HL-60/S4 treated with phorbol 12-myristate 13-acetate at 8.2 ng/mL for 4 days and 3 days (cell line): ENCODE data around the gene KCTD7.
"Not testable (repeated sequence)": the region's sequence is repeated elsewhere in the genome, so short reads cannot be mapped to it uniquely, and the experiment has no call there.

Source experiments
- in situ Hi-C: fragments of 300-500 bp; cut with MboI; formaldehyde crosslinking; loops from 2 replicates; pipeline ENCODE4 v1.15.0; 2022; ENCODE audit warnings: low sequenced_read_pairs

The KCTD7 gene

DNA sequence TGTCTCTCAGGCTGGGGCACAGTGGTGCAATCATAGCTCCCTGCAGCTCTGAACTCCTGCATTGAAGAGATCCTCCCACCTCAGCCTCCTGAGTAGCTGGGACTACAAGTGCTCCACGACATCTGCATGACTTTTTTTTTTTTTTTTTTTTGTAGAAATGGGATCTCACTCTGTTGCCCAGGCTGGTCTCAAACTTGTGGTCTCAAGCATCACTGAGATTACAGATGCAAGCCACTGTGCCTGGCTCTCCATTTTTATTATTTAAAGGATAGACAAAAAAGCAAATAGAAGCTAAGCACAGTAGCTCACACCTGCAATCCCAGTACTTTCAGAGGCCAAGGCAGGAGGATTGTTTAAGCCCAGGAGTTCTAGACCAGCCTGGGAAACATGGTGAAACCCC is 13.0 kb upstream of the KCTD7 start:
- in situ Hi-C loops: no loop called here

DNA sequence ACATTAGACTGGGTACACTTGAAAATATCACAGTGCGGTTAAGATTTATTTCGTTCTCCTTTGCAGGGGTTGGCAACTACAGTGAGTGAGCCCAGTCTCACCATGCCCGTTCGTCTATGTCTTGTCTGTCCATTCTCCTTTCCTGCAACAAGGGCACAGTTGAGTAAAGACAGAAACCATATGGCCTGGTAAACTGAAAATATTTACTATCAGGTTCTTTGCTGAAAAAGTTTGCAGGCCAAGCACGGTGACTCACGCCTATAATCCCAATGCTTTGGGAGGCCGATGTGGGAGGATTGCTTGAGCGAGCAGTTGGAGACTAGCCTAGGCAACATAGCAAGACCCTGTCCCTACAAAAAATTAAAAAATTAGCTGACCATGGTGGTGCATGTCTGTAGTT is 11.4 kb upstream of the KCTD7 start:
- in situ Hi-C loops: no loop called here

DNA sequence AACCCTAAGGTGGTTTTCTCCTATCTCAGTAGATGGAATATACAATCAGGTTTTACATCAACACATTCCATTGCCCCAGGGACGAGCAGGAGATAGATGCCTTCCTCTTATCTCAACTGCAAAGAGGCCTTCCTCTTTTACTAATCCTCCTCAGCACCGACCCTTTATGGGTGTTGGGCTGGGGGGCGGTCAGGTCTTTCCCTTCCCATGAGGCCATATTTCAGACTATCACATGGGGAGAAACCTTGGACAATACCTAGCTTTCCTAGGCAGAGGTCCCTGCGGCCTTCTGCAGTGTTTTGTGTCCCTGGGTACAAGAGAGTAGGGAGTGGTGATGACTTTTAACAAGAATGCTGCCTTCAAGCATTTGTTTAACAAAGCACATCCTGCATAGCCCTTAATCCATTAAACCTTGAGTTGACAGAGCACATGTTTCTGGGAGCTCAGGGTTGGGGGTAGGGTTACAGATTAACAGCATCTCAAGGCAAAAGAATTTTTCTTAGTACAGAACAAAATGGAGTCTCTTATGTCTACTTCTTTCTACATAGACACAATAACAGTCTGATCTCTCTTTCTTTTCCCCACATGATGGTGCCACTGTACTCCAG is 9.2 kb upstream of the KCTD7 start:
- in situ Hi-C loops: not testable (repeated sequence)

DNA sequence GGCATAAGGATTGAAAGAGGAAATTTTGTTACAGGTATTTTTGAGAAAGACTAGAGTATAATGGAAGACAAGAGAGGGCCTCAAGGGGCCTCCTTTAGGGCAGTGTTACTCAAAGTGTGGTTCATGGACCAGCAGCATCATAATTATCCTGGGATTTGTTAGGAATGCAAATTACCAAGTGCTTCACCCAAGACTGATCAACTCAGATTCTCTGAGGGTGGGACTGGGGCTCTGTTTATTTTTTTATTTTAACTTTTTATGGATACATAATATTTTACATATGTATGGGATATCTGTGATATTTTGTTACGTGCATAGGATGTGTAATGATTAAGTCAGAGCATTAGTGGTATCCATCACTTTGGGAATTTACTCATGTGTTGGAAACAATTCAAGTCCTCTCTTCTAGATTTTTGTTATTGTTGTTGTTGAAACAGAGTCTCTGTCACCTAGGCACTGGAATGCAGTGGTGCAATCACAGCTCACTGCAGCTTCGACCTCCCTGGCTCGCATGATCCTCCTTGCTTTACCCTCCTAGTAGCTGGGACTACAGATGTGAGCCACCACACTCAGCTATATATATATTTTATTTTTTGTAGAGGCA is 2.2 kb upstream of the KCTD7 start:
- in situ Hi-C loops: no loop called here

DNA sequence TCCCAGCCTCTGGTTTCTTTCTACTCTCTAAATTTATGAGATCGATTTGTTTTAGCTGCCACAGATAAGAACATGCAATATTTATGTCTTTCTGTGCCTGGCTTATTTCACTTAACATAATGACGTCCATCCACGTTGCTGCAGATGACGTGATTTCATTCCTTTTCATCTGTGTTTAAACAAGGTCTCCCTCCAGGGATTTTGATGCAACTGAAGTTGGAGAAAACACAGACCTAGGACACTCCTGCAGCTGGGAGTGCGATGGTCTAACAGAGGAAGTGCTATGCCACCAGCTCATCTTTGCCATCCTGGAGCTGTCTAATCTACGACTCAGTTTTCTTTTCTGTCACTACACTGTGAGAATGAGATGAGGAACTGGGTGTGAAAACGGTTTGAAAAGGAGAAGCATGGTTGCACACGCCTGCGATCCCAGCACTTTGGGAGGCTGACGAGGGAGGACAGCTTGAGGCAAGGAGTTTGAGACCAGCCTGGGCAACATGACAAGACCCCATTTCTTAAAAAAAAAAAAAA is 1.5 kb upstream of the KCTD7 start:
- in situ Hi-C loops: no loop called here

DNA sequence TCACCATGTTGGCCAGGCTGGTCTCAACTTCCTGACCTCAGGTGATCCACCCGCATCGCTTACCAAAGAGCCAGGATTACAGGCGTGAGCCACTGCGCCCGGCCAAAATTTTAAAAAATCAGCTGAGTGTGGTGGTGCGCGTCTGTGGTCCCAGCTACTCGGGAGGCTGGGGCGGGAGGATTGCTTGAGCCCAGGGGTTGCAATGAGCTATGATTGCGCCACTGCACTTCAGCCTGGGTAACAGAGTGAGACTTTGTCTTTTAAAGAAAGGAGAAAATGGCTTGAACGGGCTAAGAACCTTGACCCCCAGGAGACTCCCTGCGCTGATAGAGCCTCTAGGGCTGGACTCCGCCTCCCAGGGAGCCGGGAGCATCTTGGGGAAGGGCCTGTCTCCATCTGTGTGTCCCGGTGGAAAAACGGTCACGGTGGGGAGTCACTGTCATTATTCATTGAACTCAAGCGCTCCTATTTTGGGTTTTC is 760 bp upstream of the KCTD7 start:
- in situ Hi-C loops: no loop called here

DNA sequence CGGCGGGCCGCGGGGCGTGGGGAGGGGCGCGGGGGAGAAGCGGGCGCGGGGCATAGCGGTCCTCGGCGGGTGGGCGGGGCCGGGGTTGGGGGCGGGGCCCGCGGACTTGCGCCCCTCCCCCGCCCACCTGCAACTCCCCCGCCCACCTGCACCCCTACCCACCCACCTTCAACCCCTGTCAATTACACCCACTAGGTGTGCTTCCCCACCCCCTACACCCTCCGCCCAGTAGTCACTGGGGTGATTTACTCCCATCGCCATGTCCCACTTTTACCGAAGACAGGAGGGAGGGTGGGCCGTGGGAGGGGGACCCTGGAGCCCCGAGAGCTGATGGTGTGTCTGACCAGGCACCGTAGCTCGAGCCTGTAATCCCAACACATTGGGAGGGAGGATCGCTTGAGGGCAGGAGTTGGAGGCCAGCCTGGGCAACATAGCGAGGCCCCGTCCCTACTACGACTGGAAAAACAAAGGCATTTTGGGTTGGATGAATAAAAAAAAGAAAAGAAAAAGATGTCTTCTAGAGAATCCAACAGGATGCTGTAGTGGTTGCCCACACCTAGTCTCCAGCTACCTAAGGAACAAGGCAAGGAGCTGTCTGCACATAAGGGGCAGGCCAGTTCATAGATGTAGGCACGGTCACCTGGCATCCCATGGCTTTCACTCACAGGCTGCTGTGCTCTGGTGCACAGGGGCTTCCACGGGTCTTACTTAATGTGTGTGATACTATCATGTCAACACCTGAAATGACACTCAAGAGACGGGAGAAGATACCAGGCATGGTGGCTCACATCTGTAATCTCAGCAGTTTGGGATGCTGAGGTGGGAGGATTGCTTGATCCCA is 761 bp downstream of the KCTD7 start:
- in situ Hi-C loops: no loop called here

DNA sequence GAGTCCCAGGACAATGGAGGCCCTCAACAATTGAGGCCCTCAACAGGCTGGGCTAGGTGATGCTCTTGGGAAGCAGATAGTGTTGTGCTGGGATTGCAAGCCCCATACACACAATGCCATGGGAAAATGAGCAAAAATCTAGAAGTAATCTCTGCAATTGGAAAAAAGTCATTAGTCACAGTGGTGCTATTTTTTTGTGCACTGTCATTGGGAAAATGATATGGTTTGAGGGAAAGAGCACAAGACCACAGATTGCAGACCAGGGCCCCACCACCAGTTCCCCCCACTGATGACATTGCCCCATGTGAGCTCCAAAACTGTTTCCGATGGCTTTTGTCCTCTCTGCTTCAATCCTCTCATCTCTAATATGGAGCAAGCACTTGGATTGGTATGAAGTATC is 1.9 kb downstream of the KCTD7 start:
- in situ Hi-C loops: no loop called here

DNA sequence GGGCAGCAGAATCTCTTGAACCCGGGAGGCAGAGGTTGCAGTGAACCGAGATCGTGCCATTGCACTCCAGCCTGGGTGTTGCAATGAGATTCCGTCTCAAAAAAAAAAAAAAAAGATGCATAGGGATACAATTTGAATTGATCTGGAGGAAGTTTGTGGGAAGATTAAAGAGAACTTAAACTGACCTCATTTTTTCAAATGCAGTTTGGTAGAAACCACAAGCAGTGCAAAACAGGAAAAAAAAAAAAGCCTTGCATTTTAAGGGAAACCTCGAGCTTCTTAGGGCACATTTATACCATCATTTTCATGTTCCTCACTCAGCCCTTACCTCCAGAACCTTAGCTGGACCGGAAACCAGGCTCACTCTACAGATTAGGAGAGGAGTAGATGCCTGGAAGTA is 2.8 kb downstream of the KCTD7 start:
- in situ Hi-C loops: no loop called here

DNA sequence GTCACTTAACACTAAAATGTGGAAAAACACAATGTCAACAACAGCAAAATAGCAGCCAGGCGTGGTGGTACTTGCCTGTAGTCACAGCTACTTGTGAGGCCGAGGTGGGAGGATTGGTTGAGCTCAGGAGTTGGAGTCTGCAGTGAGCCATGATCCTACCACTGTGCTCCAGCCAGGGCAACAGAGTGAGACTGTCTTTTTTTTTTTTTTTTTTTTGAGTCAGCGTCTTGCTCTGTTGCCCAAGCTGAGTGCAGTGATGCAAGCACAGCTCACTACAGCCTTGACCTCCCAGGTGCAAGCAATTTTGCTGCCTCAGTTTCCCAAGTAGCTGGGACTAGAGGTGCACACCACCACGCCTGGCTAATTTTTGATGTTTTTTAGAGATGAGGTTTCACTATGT is 6.1 kb downstream of the KCTD7 start:
- in situ Hi-C loops: no loop called here

DNA sequence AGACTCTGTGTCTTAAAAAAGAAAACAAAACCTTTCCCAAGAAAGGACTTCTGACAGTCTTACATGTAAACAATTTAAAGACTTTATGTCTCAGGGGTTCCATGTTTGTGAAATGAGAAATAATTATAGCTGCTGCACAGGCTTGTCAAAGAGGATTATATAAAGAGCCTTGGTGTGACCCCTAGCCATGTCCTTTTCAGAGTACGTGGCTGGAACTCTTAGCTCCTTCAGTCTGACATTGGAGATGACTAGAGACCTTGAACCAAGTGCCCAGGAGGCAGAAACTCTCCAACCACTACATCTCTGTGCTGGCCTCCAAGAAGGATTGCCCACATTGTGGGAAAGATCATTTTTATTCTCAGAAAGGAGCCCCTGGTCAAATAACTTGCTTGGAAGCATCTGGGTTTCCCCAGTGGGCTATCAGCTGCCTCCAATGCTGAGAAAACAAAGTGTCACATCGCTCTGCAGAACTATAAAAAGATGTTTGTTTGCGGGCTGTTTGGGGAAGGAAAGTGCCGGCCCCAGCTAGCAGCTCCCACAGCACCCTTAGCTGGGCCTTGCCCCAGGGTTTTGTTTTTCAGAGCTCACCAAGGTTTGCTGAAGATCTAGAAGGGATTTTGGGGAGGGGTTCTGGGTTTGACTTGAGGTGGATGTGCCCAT is 6.8 kb downstream of the KCTD7 start:
- in situ Hi-C loops: not testable (repeated sequence)

DNA sequence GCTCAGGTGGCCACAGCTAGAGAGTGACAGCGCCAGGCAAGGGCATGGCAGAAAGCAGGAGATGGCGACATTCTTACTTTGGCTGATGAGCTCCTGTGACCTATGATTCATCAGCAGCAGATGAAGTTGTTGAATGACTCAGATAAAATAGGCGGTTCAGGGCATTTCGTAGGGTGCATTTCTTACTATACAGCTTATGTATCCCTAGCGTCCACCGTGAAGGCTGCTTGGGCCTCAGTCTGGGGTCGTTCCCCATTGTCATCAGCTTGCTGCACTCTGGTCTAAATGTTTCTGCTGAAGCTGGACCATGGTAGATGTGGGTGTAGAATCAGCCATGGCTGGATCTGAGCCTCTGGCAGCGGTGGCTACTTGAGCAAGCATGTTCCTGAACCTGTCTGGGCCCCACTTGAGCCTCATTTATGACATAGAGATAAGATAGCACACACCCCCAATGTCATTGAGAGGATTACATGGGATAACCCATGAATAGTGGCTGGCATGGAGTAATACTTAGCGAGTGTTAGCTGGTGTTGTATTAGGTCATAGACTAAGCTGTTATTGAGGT is 7.4 kb downstream of the KCTD7 start:
- in situ Hi-C loops: not testable (repeated sequence)

DNA sequence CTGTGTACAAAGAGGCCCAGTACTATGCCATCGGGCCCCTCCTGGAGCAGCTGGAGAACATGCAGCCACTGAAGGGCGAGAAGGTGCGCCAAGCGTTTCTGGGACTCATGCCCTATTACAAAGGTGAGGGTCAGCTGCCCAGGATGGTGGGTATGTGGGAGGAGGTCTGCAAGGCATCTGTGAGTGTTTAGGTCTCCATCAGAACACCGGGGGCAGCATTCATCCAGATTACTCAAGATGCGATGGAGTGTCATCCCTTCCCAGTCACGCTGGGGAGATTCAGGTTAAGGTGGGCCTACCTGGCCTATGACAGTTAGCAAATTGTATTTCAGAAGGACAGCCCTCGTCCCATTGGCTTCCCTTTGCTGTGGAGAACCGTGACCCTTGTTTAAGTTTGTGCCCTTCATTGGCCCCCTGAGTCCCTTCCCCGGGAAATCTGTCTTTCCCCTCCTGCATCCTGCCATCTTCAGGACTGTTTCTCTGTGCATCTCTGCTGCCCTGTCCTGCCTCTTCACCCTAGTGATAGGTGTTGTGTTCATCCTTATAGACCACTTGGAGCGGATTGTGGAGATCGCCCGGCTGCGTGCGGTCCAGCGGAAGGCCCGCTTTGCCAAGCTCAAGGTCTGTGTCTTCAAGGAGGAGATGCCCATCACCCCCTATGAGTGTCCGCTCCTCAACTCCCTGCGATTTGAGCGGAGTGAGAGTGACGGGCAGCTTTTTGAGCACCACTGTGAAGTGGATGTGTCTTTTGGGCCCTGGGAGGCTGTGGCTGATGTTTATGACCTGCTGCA is 9.8 kb downstream of the KCTD7 start:
- in situ Hi-C loops: no loop called here

DNA sequence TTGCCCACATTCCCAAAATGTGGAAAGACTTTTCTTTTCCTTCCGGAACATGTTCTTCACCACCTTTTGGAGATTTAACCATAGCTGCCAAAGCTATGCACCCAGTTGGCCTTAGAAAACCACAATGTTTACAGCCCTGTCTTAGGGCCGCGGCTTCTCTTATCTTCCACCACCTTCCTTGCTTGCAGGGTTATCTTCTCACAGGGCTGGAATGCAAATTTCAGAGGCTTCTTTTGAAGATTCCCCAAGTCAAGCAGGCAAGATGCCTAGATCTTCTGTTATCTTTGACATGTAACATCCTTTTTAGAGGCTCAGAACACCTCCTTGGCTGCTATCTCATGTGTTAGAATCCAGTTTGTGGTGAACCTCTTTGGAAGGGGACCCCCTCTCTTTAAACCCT is 11.1 kb downstream of the KCTD7 start:
- in situ Hi-C loops: no loop called here

DNA sequence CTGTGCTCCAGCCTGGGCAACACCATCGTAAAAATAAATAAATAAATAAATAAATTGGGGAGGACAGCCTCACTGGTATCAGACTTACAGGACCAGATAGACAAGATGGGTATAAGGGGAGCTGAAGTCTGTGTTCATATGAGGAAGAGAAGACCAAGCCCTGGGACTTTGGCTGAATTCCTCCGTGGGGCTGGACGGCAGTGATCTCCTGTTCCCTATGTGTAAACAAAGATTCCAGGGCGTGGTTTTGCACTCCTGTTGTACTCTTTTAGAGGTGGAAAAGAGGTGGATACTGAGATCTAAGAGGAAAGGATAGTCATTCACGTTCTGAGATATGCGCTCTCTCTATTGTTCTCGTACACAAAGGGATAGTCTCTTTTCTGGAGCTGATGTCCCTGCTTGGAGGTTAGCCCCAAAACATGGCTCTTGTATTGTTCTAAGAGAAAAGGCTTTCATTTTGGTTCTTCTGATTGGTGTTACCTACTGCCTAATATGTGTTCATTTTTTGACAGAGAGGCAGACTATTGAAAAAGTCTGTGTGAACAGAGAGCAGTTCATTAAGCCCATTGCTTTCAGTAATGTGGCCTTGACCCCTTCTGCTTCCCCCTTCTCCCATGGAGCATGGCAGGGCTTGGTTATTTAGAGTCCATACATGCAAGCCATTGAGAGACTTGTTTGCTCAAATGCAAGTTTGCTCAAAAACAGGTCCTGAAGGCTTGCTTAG is 12.3 kb downstream of the KCTD7 start:
- in situ Hi-C loops: no loop called here

DNA sequence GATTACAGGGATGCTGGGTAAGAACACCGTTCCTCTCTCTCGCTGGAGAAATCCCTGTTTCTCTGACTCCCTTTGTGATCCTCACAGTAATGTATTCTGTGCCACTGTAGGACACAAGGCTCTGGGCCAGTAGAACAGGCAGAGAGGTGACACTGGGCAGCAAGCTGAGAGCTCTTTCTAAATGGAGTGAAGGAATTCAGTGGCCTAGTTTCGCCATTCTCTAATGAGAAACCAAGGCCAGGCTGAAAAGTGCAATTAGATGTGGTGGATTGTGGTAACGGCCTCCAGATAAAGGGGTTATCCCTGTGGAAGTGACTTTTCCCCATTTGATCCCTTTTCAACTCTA is 12.8 kb downstream of the KCTD7 start:
- in situ Hi-C loops: no loop called here

DNA sequence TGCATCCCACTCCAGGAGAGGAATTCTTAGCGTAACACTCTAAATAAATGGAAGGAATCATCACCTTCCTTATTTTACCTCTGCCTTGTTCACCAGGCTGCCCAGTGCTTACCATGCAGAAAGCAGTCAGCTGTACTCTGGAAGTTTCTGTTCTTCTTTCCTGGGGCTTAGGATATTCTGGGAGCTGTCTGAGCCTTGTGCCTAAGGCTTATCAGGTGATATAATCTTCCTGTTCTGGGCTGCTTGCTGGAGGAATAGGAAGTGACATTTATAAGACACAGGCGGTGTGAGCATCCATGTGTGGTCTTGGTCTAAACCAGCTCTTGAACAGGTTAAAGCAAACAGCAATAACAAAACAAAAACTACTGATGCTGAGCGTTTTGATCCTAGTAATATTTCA is 13.5 kb downstream of the KCTD7 start:
- in situ Hi-C loops: no loop called here

DNA sequence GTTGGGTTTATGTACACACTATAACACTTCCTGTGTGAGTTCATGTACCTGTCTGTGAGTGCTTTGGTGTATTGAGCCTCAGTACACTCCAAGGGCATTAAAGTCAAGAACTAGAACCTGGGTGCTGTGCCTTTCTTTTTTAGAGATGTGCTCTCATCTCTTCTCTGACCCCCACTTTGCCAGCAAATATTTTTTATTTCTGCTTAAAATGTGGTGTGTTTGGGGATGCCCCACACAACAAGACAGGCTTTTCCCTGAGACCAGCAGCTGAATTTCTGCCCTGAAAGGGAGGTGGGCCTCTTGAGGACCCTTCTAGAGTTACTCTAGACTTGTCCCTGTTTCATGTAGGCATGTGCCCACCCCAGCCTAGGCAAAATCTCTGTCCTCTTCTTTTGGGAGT is 14.3 kb downstream of the KCTD7 start:
- in situ Hi-C loops: no loop called here

DNA sequence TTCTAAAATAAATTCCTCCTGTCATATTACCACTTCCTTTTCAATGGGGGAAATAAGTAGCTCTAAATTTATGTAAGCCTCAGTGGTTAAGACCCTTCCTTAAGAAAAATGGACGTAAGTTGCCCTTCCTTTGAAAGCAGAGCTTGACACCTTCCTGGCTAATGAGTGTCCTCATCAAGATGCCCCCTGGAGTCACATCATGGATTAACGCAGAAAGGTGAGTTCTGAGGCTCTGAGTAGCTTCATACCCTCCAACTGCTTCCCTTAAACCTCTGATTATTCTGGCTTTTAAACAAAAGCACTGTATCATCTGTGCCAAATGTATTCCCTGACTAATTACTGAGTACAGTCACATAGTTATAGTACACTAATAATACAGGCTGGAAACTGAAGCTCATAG is 14.7 kb downstream of the KCTD7 start:
- in situ Hi-C loops: no loop called here

DNA sequence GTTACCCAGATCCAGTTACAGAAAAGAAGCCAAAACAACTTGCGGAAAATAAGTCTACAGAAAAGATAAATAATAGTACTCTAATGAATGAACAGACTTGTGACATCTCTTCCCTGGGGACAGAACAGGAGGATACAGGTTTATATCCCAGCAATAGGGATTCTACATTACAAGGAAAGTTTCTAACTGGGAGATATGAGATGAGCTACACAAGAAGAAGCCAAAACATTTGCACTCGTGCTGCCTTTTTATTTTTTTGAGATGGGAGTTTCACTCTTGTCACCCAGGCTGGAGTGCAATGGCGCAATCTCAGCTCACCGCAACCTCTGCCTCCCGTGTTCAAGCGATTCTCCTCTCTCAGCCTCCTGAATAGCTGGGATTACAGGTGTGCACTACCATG is 22.3 kb downstream of the KCTD7 start:
- in situ Hi-C loops: not testable (repeated sequence)
